ENCODE results near the gene TOM1. TPM values are rescaled to one million over a fixed set of nuclear protein-coding genes. Genes with fewer than 3 reads are reported as not detected.

Gene TOM1
- total and polyA plus RNA-seq, 2 of the 13 experiments (the other 11 are each of a cell fraction or from before 2014, with no cell fraction given), result 30.8 to 87.3 TPM

DNA sequence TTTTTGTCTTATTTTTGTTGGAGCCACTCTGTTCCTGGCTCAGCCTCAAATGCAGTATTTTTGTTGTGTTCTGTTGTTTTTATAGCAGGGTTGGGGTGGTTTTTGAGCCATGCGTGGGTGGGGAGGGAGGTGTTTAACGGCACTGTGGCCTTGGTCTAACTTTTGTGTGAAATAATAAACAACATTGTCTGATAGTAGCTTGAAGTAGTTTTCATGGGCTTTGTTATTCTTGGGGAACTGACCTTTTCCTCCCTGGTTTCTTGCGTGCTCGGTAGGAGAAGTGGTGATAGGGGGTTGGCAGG is 94.3 kb downstream of the TOM1 start:
- H3K36me3 ChIP-seq (replicated peaks in 1 of 2; ENCODE audit: control insufficient read depth in 1 of 2, insufficient read depth in 2 of 2, low read length in 2 of 2), result peaks cover 10 to 27% of the 10 kb centered on the region in 2 experiments; a peak in 4 of 5 replicates
- intact Hi-C loops (cut with micrococcal nuclease; ENCODE audit: unreplicated experiment) (no loop called here), in situ Hi-C loops (cut with HindIII; ENCODE audit: extremely low pct_ligation_motif_present, low pct_unique_long_range_greater_than_20kb) (no loop called here)
- H3K27me3 ChIP-seq (ENCODE audit: control insufficient read depth in 1 of 2, insufficient read depth in 2 of 2, low read length in 2 of 2), result no peaks in the 10 kb centered on the region
- ChIA-PET POLR2A (interaction anchor here (0.6 kb wide), 1 partner anchor 27 kb away, joined by 4 read pairs; no protein-coding TSS in a partner anchor), CTCF (ENCODE audit: low intra/inter-chr PET ratio, low total read pairs) (no interaction called here)
- no peaks in the 10 kb centered on the region for H4K20me1 ChIP-seq (ENCODE audit: insufficient read depth, low read length)
- ATAC-seq, result no peak
- H3K4me3 ChIP-seq (replicated peaks in 1 of 3; ENCODE audit: insufficient read depth in 1 of 3, low read depth in 2 of 3, low read length in 3 of 3), result no peak overlapping the region
- H3K9me3 ChIP-seq (ENCODE audit: low read length), result no peaks in the 10 kb centered on the region
- H2AFZ ChIP-seq (ENCODE audit: low read length), result no peak overlapping the region
- no peak for DNase-seq (ENCODE audit: low spot score)
- no peaks in the 10 kb centered on the region for H3K79me2 ChIP-seq (ENCODE audit: insufficient read depth, low read length)
- no peak overlapping the region for H3K27ac ChIP-seq (ENCODE audit: extremely low read length, insufficient read depth, low read length)
- no TSS peak for BruUV-seq (replicated peaks)
- no peak for FAIRE-seq
- H3K4me1 ChIP-seq (ENCODE audit: insufficient read depth, low read length), result peaks cover 49% of the 10 kb centered on the region
- WGBS (ENCODE audit: low lambda C conversion rate), result 76% methylated on average over 4 of the region's 4 CpGs
- no peak for TF ChIP-seq XRCC5 (optimal IDR thresholded peaks at IDR 0.05; ENCODE audit: low read length)
- TF ChIP-seq, protein P1, sequence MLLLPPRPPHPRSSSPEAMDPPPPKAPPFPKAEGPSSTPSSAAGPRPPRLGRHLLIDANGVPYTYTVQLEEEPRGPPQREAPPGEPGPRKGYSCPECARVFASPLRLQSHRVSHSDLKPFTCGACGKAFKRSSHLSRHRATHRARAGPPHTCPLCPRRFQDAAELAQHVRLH (CRISPR knock-in tag; IDR thresholded peaks at IDR 0.05; ENCODE audit: borderline replicate concordance, low read depth), result no peak
- TF ChIP-seq, protein P2, sequence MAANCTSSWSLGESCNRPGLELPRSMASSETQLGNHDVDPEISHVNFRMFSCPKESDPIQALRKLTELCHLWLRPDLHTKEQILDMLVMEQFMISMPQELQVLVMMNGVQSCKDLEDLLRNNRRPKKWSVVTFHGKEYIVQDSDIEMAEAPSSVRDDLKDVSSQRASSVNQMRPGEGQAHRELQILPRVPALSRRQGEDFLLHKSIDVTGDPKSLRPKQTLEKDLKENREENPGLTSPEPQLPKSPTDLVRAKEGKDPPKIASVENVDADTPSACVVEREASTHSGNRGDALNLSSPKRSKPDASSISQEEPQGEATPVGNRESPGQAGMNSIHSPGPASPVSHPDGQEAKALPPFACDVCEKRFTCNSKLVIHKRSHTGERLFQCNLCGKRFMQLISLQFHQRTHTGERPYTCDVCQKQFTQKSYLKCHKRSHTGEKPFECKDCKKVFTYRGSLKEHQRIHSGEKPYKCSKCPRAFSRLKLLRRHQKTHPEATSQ (CRISPR knock-in tag; IDR thresholded peaks at IDR 0.05; ENCODE audit: borderline replicate concordance), result no peak
- TF ChIP-seq ZNF670 (CRISPR knock-in tag; IDR thresholded peaks at IDR 0.05; ENCODE audit: borderline replicate concordance), result no peak
- TF ChIP-seq MBNL3 (CRISPR knock-in tag; conservative IDR thresholded peaks at IDR 0.05), result no peak
- no peak for TF ChIP-seq RARG (CRISPR knock-in tag; IDR thresholded peaks at IDR 0.05; ENCODE audit: low read depth)
- TF ChIP-seq ZNF367 (CRISPR knock-in tag; IDR thresholded peaks at IDR 0.05; ENCODE audit: borderline replicate concordance), result no peak
- TF ChIP-seq, protein P3, sequence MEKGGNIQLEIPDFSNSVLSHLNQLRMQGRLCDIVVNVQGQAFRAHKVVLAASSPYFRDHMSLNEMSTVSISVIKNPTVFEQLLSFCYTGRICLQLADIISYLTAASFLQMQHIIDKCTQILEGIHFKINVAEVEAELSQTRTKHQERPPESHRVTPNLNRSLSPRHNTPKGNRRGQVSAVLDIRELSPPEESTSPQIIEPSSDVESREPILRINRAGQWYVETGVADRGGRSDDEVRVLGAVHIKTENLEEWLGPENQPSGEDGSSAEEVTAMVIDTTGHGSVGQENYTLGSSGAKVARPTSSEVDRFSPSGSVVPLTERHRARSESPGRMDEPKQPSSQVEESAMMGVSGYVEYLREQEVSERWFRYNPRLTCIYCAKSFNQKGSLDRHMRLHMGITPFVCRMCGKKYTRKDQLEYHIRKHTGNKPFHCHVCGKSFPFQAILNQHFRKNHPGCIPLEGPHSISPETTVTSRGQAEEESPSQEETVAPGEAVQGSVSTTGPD (CRISPR knock-in tag; IDR thresholded peaks at IDR 0.05), result no peak
- TF ChIP-seq FOXA3 (CRISPR knock-in tag; IDR thresholded peaks at IDR 0.05), result no peak
- TF ChIP-seq FIP1L1 (IDR thresholded peaks at IDR 0.05; ENCODE audit: borderline replicate concordance, insufficient read depth, low read depth, low read length), result no peak
- TF ChIP-seq ZNF124 (CRISPR knock-in tag; IDR thresholded peaks at IDR 0.05), result no peak
- TF ChIP-seq NBN (conservative IDR thresholded peaks at IDR 0.05), result no peak
- no peak overlapping the region for H3K9ac ChIP-seq (ENCODE audit: insufficient read depth, low read depth, low read length)
- H3K4me2 ChIP-seq (ENCODE audit: low read depth, low read length), result no peak overlapping the region
